IMR-90 (cell line): ENCODE data around the gene NPR2. TPM values are rescaled to one million over a fixed set of nuclear protein-coding genes. Genes with fewer than 3 reads are reported as not detected.

ENCODE experiments used
- ATAC-seq: fragments of 200-7000 bp; cut with Tn5 transposase; 2 replicates; pipeline ENCODE4 v1.9.1; 2020; ENCODE audit warnings: low read depth, mild to moderate bottlenecking, moderate library complexity
- BruUV-seq: library from RNA; stranded (reverse); fragments of 400-500 nt; replicated peaks from 2 replicates; lab custom pipeline; 2021; lab: Mats Ljungman, UMichigan
- CTCF ChIA-PET: fragments of 300-600 bp; formaldehyde crosslinking; extraction: SDS; loops from one replicate; lab custom pipeline; 2021; ENCODE audit warnings: antibody characterized with exemption; lab: Yijun Ruan, JAX
- POLR2A ChIA-PET: fragments of 300-600 bp; sonication (Branson Sonifier 250); formaldehyde crosslinking; loops from one replicate; lab custom pipeline; 2022; ENCODE audit warnings: antibody characterized with exemption; ENCODE audit not compliant: unreplicated experiment; lab: Charles Lee
- DNase-seq: peaks from one replicate; pipeline ENCODE4 v3.0.0; 2013
- H2AFZ ChIP-seq: replicated peaks from 2 replicates; pipeline ENCODE3; 2013; ENCODE audit warnings: low read length, mild to moderate bottlenecking; ENCODE audit not compliant: poor library complexity
- H2AK5ac ChIP-seq: 2 replicates; pipeline ENCODE4 v1.6.1; 2013; ENCODE audit warnings: low read depth, low read length, inconsistent platforms
- H2AK9ac ChIP-seq: replicated peaks from 2 replicates; pipeline ENCODE3; 2013; ENCODE audit warnings: mild to moderate bottlenecking, low read depth, low read length, moderate library complexity; ENCODE audit not compliant: poor library complexity
- H2BK120ac ChIP-seq: 2 replicates; pipeline ENCODE4 v1.6.1; 2013; ENCODE audit warnings: low read depth, low read length, inconsistent platforms
- H2BK15ac ChIP-seq: 3 replicates; pipeline ENCODE4 v1.6.1; 2013; ENCODE audit warnings: low read depth, low read length, inconsistent platforms
- H2BK20ac ChIP-seq: 2 replicates; pipeline ENCODE4 v1.6.1; 2013; ENCODE audit warnings: low read depth, mild to moderate bottlenecking, inconsistent platforms, low read length, moderate library complexity
- H2BK5ac ChIP-seq: 2 replicates; pipeline ENCODE4 v1.6.1; 2013; ENCODE audit warnings: mild to moderate bottlenecking, low read depth, low read length, inconsistent platforms; ENCODE audit not compliant: poor library complexity, severe bottlenecking
- H3K14ac ChIP-seq: replicated peaks from 2 replicates; pipeline ENCODE4 v1.6.1; 2013; ENCODE audit warnings: low read depth, low read length, inconsistent platforms
- H3K18ac ChIP-seq: 2 replicates; pipeline ENCODE4 v1.6.1; 2013; ENCODE audit warnings: low read depth, low read length, control low read depth
- H3K23ac ChIP-seq: 2 replicates; pipeline ENCODE4 v1.6.1; 2013; ENCODE audit warnings: low read depth, low read length, inconsistent platforms
- H3K27ac ChIP-seq: 2 replicates; pipeline ENCODE4 v1.5.1; 2013; ENCODE audit warnings: mild to moderate bottlenecking, control low read depth, low read length; ENCODE audit not compliant: insufficient read depth
- H3K27me3 ChIP-seq: 2 replicates; pipeline ENCODE4 v1.6.1; 2013; ENCODE audit warnings: low read length; ENCODE audit not compliant: control insufficient read depth, insufficient read depth
- H3K36me3 ChIP-seq: 2 replicates; pipeline ENCODE4 v1.6.1; 2013; ENCODE audit warnings: low read length, mixed read lengths; ENCODE audit not compliant: control insufficient read depth, insufficient read depth
- H3K4ac ChIP-seq: 2 replicates; pipeline ENCODE4 v1.6.1; 2013; ENCODE audit warnings: low read depth, low read length, inconsistent platforms
- H3K4me1 ChIP-seq: 2 replicates; pipeline ENCODE4 v1.6.1; 2013; ENCODE audit warnings: low read length, mixed read lengths; ENCODE audit not compliant: control insufficient read depth, insufficient read depth
- H3K4me2 ChIP-seq: 2 replicates; pipeline ENCODE4 v1.6.1; 2013; ENCODE audit warnings: low read depth, mild to moderate bottlenecking, control low read depth, low read length, moderate library complexity
- H3K4me3 ChIP-seq: 2 replicates; pipeline ENCODE4 v1.5.1; 2013; ENCODE audit warnings: low read depth, mild to moderate bottlenecking, control low read depth, low read length, moderate library complexity; ENCODE audit not compliant: insufficient read depth
- H3K56ac ChIP-seq: 2 replicates; pipeline ENCODE4 v1.6.1; 2013; ENCODE audit warnings: low read length, inconsistent platforms; ENCODE audit not compliant: insufficient read depth; ENCODE audit errors: extremely low read depth
- H3K79me1 ChIP-seq, 2 experiments: 2 replicates each; pipeline ENCODE4 v1.6.1; 2013; ENCODE audit warnings: low read length in 2 of 2, inconsistent platforms in 1 of 2, low read depth in 1 of 2
- H3K9ac ChIP-seq: 2 replicates; pipeline ENCODE4 v1.6.1; 2013; ENCODE audit warnings: low read depth, low read length, control low read depth
- H3K9me1 ChIP-seq: 2 replicates; pipeline ENCODE4 v1.6.1; 2013; ENCODE audit warnings: low read length, inconsistent platforms; ENCODE audit not compliant: insufficient read depth
- H3K9me3 ChIP-seq: 2 replicates; pipeline ENCODE4 v1.6.1; 2013; ENCODE audit warnings: low read length; ENCODE audit not compliant: control insufficient read depth, insufficient read depth
- H4K20me1 ChIP-seq: 2 replicates; pipeline ENCODE4 v1.6.1; 2013; ENCODE audit warnings: low read length, inconsistent platforms; ENCODE audit not compliant: insufficient read depth
- H4K5ac ChIP-seq: 2 replicates; pipeline ENCODE4 v1.6.1; 2013; ENCODE audit warnings: mild to moderate bottlenecking, low read depth, low read length, control low read depth
- H4K8ac ChIP-seq, 2 experiments: 2 replicates each; pipeline ENCODE4 v1.6.1; 2013; ENCODE audit warnings: low read depth in 2 of 2, low read length in 2 of 2, control low read depth in 1 of 2, inconsistent platforms in 1 of 2
- H4K91ac ChIP-seq: 2 replicates; pipeline ENCODE4 v1.6.1; 2013; ENCODE audit warnings: low read depth, low read length, inconsistent platforms; ENCODE audit not compliant: insufficient read depth
- BHLHE40 ChIP-seq: fragments of 150-350 bp; IDR thresholded peaks from 2 replicates; pipeline ENCODE4 v1.6.1; 2016; ENCODE audit warnings: mild to moderate bottlenecking, low read depth, low read length
- CEBPB ChIP-seq: IDR thresholded peaks from 2 replicates; pipeline ENCODE4 v1.6.1; 2012; ENCODE audit warnings: low read depth, low read length, improper control_type of control experiment
- CHD1 ChIP-seq: IDR thresholded peaks from 2 replicates; pipeline ENCODE4 v1.6.1; 2012; ENCODE audit warnings: low read depth, low read length, improper control_type of control experiment
- FOS ChIP-seq: fragments of 150-350 bp; IDR thresholded peaks from 2 replicates; pipeline ENCODE4 v1.6.1; 2016; ENCODE audit warnings: low read depth, low read length
- MAFK ChIP-seq: IDR thresholded peaks from 2 replicates; pipeline ENCODE4 v1.6.1; 2012; ENCODE audit warnings: low read depth, low read length, improper control_type of control experiment
- MAZ ChIP-seq: IDR thresholded peaks from 2 replicates; pipeline ENCODE4 v1.6.1; 2012; ENCODE audit warnings: low read depth, mild to moderate bottlenecking, low read length, improper control_type of control experiment, moderate library complexity, borderline replicate concordance
- MXI1 ChIP-seq: IDR thresholded peaks from 2 replicates; pipeline ENCODE4 v1.6.1; 2012; ENCODE audit warnings: low read depth, mild to moderate bottlenecking, low read length, moderate library complexity, borderline replicate concordance
- NFE2L2 ChIP-seq: fragments of 150-350 bp; IDR thresholded peaks from 2 replicates; pipeline ENCODE4 v1.6.1; 2016; ENCODE audit warnings: low read depth, mild to moderate bottlenecking, low read length
- POLR2A ChIP-seq: IDR thresholded peaks from 2 replicates; pipeline ENCODE4 v1.6.1; 2012; ENCODE audit warnings: mild to moderate bottlenecking, low read depth, low read length
- RAD21 ChIP-seq: IDR thresholded peaks from 2 replicates; pipeline ENCODE4 v1.6.1; 2012; ENCODE audit warnings: low read length, improper control_type of control experiment
- RCOR1 ChIP-seq: IDR thresholded peaks from 2 replicates; pipeline ENCODE4 v1.6.1; 2012; ENCODE audit warnings: mild to moderate bottlenecking, low read length, improper control_type of control experiment; ENCODE audit not compliant: insufficient replicate concordance
- RFX5 ChIP-seq: IDR thresholded peaks from 2 replicates; pipeline ENCODE4 v1.8.0; 2012; ENCODE audit warnings: low read depth, mild to moderate bottlenecking, low read length, moderate library complexity
- SMC3 ChIP-seq: fragments of 150-350 bp; IDR thresholded peaks from 2 replicates; pipeline ENCODE4 v1.6.1; 2016; ENCODE audit warnings: low read depth, mild to moderate bottlenecking, antibody characterized with exemption, low read length, moderate library complexity
- WGBS, 2 experiments: methylation state at CpG; one replicate each; pipeline versions ENCODE4 v1.1.5 to v1.1.7; 2013; ENCODE audit warnings: missing lambda C conversion rate in 2 of 2; ENCODE audit not compliant: insufficient read length in 1 of 2; ENCODE audit errors: extremely low coverage in 2 of 2; 5-methylcytosine and 5-hydroxymethylcytosine counted together
- dilution Hi-C: fragments of 300-500 bp; cut with HindIII; formaldehyde crosslinking; loops from one replicate; pipeline ENCODE4 v1.14.3; 2018; ENCODE audit warnings: low sequenced_read_pairs; ENCODE audit not compliant: unreplicated experiment
- in situ Hi-C: fragments of 300-500 bp; cut with MboI; formaldehyde crosslinking; loops from 3 replicates; pipeline ENCODE4 v1.14.3; 2019; ENCODE audit warnings: low sequenced_read_pairs, inconsistent platforms, mixed read lengths
- intact Hi-C: fragments of 100-400 bp; cut with micrococcal nuclease; formaldehyde crosslinking; loops from 2 replicates; pipeline ENCODE4 v1.10.0; 2022
- polyA plus RNA-seq, 3 experiments: library from polyadenylated mRNA; depleted of rRNA; stranded (reverse); fragments of >200 nt; gene quantifications; 2 replicates each; pipeline ENCODE4 v1.2.3, GENCODE V29; 2012; ENCODE audit warnings: low replicate concordance in 1 of 3
- total RNA-seq: library from RNA; depleted of rRNA; stranded (reverse); fragments of >200 nt; gene quantifications from 2 replicates; pipeline ENCODE4 v1.2.3, GENCODE V29; 2012
- TF ChIP-seq, protein P1 (sequence below): fragments of 150-350 bp; IDR thresholded peaks from 2 replicates; pipeline ENCODE4 v1.6.1; 2017; ENCODE audit warnings: mild to moderate bottlenecking, antibody characterized with exemption, low read length, low read depth
- TF ChIP-seq, protein P2 (sequence below): fragments of 150-350 bp; IDR thresholded peaks from 2 replicates; pipeline ENCODE4 v1.6.1; 2016; ENCODE audit warnings: low read depth, mild to moderate bottlenecking, low read length, moderate library complexity, borderline replicate concordance
- TF ChIP-seq, protein P3 (sequence below): conservative IDR thresholded peaks from 2 replicates; pipeline ENCODE4 v1.5.1; 2012; ENCODE audit warnings: mild to moderate bottlenecking, low read depth, low read length, improper control_type of control experiment

Gene NPR2
- total and polyA plus RNA-seq, 2 of the 4 experiments (the other 2 are of a cell fraction): 5.2 to 35.7 TPM

DNA sequence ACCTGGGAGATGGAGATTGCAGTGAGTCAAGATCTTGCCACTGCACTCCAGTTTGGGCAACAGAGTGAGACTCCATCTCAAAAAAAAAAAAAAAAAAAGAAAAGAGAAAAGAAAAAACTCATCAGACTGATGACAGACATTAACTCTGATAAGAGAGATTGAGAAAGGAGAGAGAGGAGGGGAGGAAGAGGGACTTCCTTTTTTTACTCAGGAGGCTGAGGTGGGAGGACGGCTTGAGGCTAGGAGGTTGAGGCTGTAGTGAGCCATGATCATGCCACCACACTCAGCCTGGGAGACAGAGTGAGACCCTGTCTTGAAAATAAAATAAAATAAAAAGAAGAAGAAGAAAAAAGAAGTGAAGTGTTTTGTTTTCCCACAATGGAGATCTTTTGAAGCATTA lies 27.6 kb upstream of the NPR2 start:
- intact Hi-C loops (no loop called here), in situ Hi-C loops (no loop called here), dilution Hi-C loops (no loop called here)
- ATAC-seq (no peak), DNase-seq (no peak)
- no peak overlapping the region for H4K91ac ChIP-seq
- no peak overlapping the region for H2BK5ac ChIP-seq
- H2AK5ac ChIP-seq: no peak overlapping the region
- H2BK20ac ChIP-seq: no peak overlapping the region
- no peaks in the 10 kb centered on the region for H3K36me3 ChIP-seq
- no TSS peak for BruUV-seq
- no peaks in the 10 kb centered on the region for H3K4me1 ChIP-seq
- H3K9me3 ChIP-seq: no peaks in the 10 kb centered on the region
- no peak overlapping the region for H3K56ac ChIP-seq
- no peak overlapping the region for H3K9ac ChIP-seq
- no peak overlapping the region for H3K18ac ChIP-seq
- H2BK120ac ChIP-seq: no peak overlapping the region
- no CpG with 5 or more reads among the region's 1 CpG for WGBS, 2 experiments
- ChIA-PET CTCF (interaction anchor here (1.2 kb wide), 1 partner anchor 27 kb away, joined by 3 read pairs; no protein-coding TSS in a partner anchor), POLR2A (no interaction called here)
- H3K14ac ChIP-seq: no peak overlapping the region
- H2AK9ac ChIP-seq: no peak overlapping the region
- H3K27ac ChIP-seq: no peak overlapping the region
- TF ChIP-seq RFX5 (no peak), SMC3 (no peak), MAZ (no peak), BHLHE40 (no peak), POLR2A (no peak), MAFK (no peak), CEBPB (no peak), RCOR1 (no peak), RAD21 (no peak), CHD1 (no peak), NFE2L2 (no peak), MXI1 (no peak), FOS (no peak)
- TF ChIP-seq, protein P1, sequence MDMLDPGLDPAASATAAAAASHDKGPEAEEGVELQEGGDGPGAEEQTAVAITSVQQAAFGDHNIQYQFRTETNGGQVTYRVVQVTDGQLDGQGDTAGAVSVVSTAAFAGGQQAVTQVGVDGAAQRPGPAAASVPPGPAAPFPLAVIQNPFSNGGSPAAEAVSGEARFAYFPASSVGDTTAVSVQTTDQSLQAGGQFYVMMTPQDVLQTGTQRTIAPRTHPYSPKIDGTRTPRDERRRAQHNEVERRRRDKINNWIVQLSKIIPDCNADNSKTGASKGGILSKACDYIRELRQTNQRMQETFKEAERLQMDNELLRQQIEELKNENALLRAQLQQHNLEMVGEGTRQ: no peak
- TF ChIP-seq, protein P2, sequence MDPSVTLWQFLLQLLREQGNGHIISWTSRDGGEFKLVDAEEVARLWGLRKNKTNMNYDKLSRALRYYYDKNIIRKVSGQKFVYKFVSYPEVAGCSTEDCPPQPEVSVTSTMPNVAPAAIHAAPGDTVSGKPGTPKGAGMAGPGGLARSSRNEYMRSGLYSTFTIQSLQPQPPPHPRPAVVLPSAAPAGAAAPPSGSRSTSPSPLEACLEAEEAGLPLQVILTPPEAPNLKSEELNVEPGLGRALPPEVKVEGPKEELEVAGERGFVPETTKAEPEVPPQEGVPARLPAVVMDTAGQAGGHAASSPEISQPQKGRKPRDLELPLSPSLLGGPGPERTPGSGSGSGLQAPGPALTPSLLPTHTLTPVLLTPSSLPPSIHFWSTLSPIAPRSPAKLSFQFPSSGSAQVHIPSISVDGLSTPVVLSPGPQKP: no peak
- TF ChIP-seq, protein P3, sequence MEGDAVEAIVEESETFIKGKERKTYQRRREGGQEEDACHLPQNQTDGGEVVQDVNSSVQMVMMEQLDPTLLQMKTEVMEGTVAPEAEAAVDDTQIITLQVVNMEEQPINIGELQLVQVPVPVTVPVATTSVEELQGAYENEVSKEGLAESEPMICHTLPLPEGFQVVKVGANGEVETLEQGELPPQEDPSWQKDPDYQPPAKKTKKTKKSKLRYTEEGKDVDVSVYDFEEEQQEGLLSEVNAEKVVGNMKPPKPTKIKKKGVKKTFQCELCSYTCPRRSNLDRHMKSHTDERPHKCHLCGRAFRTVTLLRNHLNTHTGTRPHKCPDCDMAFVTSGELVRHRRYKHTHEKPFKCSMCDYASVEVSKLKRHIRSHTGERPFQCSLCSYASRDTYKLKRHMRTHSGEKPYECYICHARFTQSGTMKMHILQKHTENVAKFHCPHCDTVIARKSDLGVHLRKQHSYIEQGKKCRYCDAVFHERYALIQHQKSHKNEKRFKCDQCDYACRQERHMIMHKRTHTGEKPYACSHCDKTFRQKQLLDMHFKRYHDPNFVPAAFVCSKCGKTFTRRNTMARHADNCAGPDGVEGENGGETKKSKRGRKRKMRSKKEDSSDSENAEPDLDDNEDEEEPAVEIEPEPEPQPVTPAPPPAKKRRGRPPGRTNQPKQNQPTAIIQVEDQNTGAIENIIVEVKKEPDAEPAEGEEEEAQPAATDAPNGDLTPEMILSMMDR: no peak
- H2AFZ ChIP-seq: no peak overlapping the region
- no peaks in the 10 kb centered on the region for H4K20me1 ChIP-seq
- no peaks in the 10 kb centered on the region for H3K79me1 ChIP-seq
- no peak overlapping the region for H2BK15ac ChIP-seq
- peaks cover 9% of the 10 kb centered on the region for H3K27me3 ChIP-seq
- no peaks in the 10 kb centered on the region for H3K9me1 ChIP-seq
- H4K5ac ChIP-seq: no peak overlapping the region
- H3K4ac ChIP-seq: no peak overlapping the region
- H3K4me2 ChIP-seq: no peak overlapping the region
- no peak overlapping the region for H3K23ac ChIP-seq
- H3K4me3 ChIP-seq: no peak overlapping the region
- no peak overlapping the region for H4K8ac ChIP-seq
